Epithelial cell of alveolus of lung (primary cell): ENCODE data around the gene TRIM39. TPM values are rescaled to one million over a fixed set of nuclear protein-coding genes. Genes with fewer than 3 reads are reported as not detected.

ENCODE experiments used
- total RNA-seq: library from RNA; depleted of rRNA; stranded (reverse); fragments of >200 nt; gene quantifications from 2 replicates; pipeline ENCODE4 v1.2.1, GENCODE V29; 2015

TRIM39 gene
- total RNA-seq: 8.9 and 9.4 TPM in 2 replicates

GRCh38 chr6:30326526-30327231, at the start of gene TRIM39:
Gene TRIM39, plus strand, starts transcription at chr6:30326927. Its CDS starts 2,391 bp downstream, at chr6:30329318.

GRCh38 chr6:30344868-30345671, 18.3 kb downstream of the TRIM39 start, which contains the start of gene RPP21:
Gene RPP21, plus strand, starts transcription at chr6:30345156. Its CDS starts 16 bp downstream, at chr6:30345172.

Other genes starting within 250 kb of the TRIM39 start
- not detected in 2 replicates for gene TRIM31, start 213.8 kb upstream of the TRIM39 start, total RNA-seq
- not detected in 2 replicates for gene TRIM40, start 190.8 kb upstream of the TRIM39 start, total RNA-seq
- gene TRIM10, start 165.7 kb upstream of the TRIM39 start, total RNA-seq: not detected in 2 replicates
- not detected in 2 replicates for gene TRIM15, start 163.4 kb upstream of the TRIM39 start, total RNA-seq
- gene TRIM26, start 113.5 kb upstream of the TRIM39 start, total RNA-seq: 26.5 and 30.5 TPM in 2 replicates
- gene RPP21, start 18.2 kb downstream of the TRIM39 start, total RNA-seq: 45.8 and 56.3 TPM in 2 replicates
- 140 and 208 TPM in 2 replicates for gene HLA-E, start 162.6 kb downstream of the TRIM39 start, total RNA-seq
- 33.7 and 55.1 TPM in 2 replicates for gene GNL1, start 229.6 kb downstream of the TRIM39 start, total RNA-seq
- 10.2 and 17.4 TPM in 2 replicates for gene PRR3, start 230.4 kb downstream of the TRIM39 start, total RNA-seq
- 31.8 and 33.6 TPM in 2 replicates for gene ABCF1, start 244.5 kb downstream of the TRIM39 start, total RNA-seq